Stimulated activated naive B cell treated with anti-CD40 and anti-IgM and Interleukin-4, amounts not matched to agents 10 μg/mL and 1 μg/mL and 100 μg/mL, for 72 hours (primary cell): ENCODE results near the gene TNIK.

Source experiments
- ATAC-seq, 2 donors: fragments of 150-1000 bp; cut with Tn5 transposase; replicated peaks; 2 replicates each; pipeline ENCODE4 v1.10.0; 2021; ENCODE audit warnings: moderate library complexity in 1 of 2
- DNase-seq: peaks from one replicate; pipeline ENCODE4 v3.0.0; 2021
- H3K27ac Mint-ChIP-seq: one replicate; pipeline ENCODE4 v1.8.0; 2022; ENCODE audit warnings: mild to moderate bottlenecking, mixed read lengths
- H3K27me3 Mint-ChIP-seq, 2 donors: one replicate each; pipeline ENCODE4 v1.8.0; 2022; ENCODE audit warnings: mixed read lengths in 2 of 2
- H3K36me3 Mint-ChIP-seq, 2 donors: one replicate each; pipeline ENCODE4 v1.8.0; 2022; ENCODE audit warnings: mixed read lengths in 2 of 2, mild to moderate bottlenecking in 1 of 2
- H3K4me1 Mint-ChIP-seq, 2 donors: one replicate each; pipeline ENCODE4 v1.8.0; 2022; ENCODE audit warnings: mixed read lengths in 2 of 2, mild to moderate bottlenecking in 1 of 2
- H3K4me3 Mint-ChIP-seq, 2 donors: one replicate each; pipeline ENCODE4 v1.8.0; 2022; ENCODE audit warnings: mild to moderate bottlenecking in 2 of 2, mixed read lengths in 2 of 2, moderate library complexity in 1 of 2
- H3K9me3 Mint-ChIP-seq, 2 donors: one replicate each; pipeline ENCODE4 v1.8.0; 2022; ENCODE audit warnings: mixed read lengths in 2 of 2, mild to moderate bottlenecking in 1 of 2

Gene TNIK

DNA sequence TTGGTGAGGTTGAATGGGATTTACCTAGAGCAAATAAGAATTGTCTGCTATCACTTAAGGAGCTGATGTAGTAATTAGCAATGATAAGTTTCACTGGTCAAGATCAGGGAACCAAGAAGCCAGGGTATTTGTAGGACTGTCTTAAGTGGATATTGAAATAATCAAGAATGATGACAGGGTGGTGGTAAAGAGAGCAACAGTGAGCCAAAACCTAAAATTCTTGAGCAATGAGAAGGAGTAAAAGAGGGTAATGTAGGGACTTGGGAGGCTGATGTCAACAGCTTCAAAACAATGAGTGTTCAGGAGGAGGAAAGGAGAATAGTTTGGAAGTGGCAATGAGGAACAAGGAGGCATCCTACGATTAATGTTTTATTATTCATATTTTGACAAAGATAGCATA lies 402.1 kb downstream of the TNIK start:
- DNase-seq (no peak), ATAC-seq (no peak)
- no peaks in the 10 kb centered on the region for H3K36me3 Mint-ChIP-seq
- H3K27me3 Mint-ChIP-seq: no peaks in the 10 kb centered on the region
- H3K4me1 Mint-ChIP-seq: no peaks in the 10 kb centered on the region
- H3K9me3 Mint-ChIP-seq: no peaks in the 10 kb centered on the region
- H3K27ac Mint-ChIP-seq: no peak overlapping the region
- H3K4me3 Mint-ChIP-seq: no peak overlapping the region

DNA sequence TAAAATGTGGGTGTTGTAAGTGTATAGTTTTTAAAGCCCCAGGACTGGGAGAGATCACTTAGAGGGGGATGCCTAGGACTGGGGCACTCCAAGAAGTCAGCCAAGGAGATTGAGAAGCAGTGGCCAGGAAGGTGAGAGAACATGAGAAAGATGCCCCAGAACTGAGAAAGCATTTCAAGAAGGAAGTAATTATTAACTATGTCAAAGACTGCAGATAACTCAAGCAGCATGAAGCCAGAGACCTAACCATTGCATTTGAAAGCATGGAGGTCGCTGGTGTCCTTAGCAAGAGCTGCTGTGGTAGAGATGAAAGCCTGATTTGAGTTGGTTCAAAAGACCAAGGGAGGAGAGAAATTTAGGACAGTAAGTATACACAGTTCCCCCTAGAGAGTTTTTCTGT lies 403.1 kb downstream of the TNIK start:
- ATAC-seq (no peak), DNase-seq (no peak)
- Mint-ChIP-seq H3K9me3 (no peaks in the 10 kb centered on the region), H3K4me1 (no peaks in the 10 kb centered on the region), H3K27ac (no peak overlapping the region), H3K36me3 (no peaks in the 10 kb centered on the region), H3K4me3 (no peak overlapping the region), H3K27me3 (no peaks in the 10 kb centered on the region)

DNA sequence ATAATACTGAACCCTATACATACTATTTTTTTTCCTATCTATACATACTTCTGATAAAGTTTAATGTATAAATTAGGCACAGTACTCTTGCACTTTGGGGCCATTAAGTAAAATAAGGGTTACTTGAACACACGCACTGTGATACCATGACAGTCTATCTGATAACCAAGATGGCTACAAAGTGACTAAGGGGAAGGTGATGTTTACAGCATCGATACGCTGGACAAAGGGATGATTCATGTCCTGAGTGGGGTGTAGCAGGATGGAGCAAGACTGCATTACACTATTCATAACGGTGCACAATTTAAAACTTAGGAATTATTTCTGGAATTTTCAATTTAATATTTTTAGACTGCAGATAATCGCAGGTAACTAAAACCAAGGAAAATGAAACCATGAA lies 403.7 kb downstream of the TNIK start:
- no peak overlapping the region for H3K4me3 Mint-ChIP-seq
- H3K27ac Mint-ChIP-seq: no peak overlapping the region
- no peaks in the 10 kb centered on the region for H3K36me3 Mint-ChIP-seq
- no peaks in the 10 kb centered on the region for H3K4me1 Mint-ChIP-seq
- DNase-seq: no peak
- no peak for ATAC-seq
- H3K9me3 Mint-ChIP-seq: no peaks in the 10 kb centered on the region
- H3K27me3 Mint-ChIP-seq: no peaks in the 10 kb centered on the region

DNA sequence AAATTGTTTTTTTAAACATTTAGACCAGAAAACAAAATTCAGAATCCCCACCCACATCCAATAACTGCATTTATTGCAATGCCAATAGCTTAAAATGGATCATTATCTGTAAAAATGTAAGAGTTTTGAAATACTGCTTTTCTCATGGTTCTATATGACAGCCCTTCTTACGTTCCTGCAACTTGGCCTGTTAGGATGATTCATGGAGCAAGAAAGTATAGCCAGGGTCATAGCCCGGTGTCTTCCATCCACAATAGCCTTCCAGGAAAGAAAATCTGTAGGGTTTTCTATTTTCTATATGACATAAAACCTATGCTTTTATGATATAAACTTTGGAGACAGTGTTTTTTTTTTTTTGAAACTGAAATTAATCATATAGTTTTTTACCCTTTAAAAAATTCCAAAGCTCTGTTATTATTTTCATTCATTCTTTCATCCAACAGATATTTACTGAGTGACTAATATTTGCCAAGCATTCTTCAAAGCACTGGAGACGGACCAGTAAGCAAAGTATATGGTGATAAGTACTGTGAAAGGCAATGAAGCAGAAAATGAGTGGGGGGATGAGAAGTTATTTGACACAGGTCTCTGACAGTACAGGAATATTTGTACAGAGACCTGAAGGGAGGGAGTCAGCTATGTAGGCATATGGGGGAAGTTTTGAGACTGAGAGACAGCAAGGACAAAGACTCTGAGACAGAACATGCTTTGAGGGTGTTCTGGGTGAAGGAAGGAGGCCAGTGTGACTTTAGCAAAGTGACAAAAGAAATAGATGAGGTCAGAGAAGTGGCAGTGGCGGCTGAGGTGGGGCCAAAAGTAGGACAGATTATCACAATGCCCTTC lies 404.6 kb downstream of the TNIK start:
- DNase-seq: no peak
- no peaks in the 10 kb centered on the region for H3K36me3 Mint-ChIP-seq
- H3K27me3 Mint-ChIP-seq: no peaks in the 10 kb centered on the region
- no peaks in the 10 kb centered on the region for H3K4me1 Mint-ChIP-seq
- H3K4me3 Mint-ChIP-seq: no peak overlapping the region
- ATAC-seq: no peak
- H3K9me3 Mint-ChIP-seq: no peaks in the 10 kb centered on the region
- H3K27ac Mint-ChIP-seq: no peak overlapping the region

DNA sequence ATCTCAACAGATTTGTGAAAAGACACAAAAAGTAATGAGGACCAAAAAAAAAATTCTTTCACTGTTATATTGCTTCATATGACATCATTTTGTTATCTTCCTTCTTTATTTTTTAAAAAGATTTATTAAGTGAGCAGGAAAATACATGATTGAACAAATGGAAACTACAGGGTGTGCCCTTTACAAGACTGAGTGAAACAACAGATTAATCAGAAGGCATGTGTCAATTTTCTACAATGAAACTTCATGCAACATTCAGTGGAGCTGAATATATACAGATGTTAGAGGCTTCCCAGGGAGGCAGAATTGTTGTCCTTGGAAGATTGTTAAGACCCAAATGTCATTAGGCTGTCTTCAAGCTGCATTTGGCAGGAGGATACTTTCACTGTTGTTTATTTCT lies 405.3 kb downstream of the TNIK start:
- Mint-ChIP-seq H3K4me3 (no peak overlapping the region), H3K27me3 (no peaks in the 10 kb centered on the region), H3K27ac (no peak overlapping the region), H3K4me1 (no peaks in the 10 kb centered on the region), H3K36me3 (no peaks in the 10 kb centered on the region), H3K9me3 (no peaks in the 10 kb centered on the region)
- no peak for ATAC-seq
- no peak for DNase-seq

DNA sequence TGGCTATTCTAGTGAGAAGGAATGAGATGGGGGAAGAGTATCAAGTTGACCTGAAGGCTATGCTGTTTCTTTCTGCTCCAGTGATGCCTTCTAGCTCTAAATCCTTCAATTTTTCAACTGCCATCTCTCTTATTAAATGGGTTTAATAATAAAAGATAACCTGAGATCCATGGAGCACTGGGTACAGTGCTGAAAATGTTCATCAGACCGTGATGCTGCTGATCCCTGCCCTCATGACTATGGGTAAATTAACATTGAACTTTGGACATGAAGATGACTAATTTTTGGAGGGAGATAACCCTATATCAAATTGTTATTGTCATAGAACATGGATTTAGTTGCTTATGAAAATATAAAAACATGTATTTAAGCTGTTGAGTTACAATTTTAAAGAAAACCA lies 406.0 kb downstream of the TNIK start:
- ATAC-seq: no peak
- Mint-ChIP-seq H3K27ac (no peak overlapping the region), H3K4me3 (no peak overlapping the region), H3K9me3 (no peaks in the 10 kb centered on the region), H3K36me3 (no peaks in the 10 kb centered on the region), H3K4me1 (peaks cover 0 to 5% of the 10 kb centered on the region in 2 donors), H3K27me3 (no peaks in the 10 kb centered on the region)
- DNase-seq: no peak

DNA sequence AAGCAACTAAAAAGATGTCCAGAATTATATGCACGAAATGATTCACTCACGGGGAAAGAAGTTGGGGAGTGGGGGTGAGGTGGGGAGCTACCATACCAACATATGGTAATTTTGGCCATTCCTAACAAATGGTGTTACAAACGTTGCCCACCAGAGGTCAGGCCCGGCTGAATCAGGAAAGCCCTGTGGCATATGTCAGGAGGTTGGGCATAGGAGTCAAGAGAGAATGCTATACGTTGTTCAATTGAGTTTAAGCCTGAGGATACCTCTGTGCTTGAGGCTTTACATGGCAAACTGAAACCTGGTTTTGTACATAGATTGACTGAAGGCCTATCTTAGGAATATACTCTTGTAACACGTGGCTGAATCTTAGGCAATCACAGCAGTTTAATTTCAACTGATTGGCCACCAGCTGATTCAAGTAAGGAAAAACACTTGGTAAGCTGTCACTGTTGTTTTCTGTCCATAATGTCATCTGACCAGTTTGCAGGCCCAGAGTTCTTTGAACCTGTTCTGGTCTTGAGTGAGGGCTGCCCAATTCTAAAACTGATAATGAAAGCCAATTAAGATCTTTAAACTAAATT lies 410.3 kb downstream of the TNIK start:
- ATAC-seq (peak; percentile 86 to 89), DNase-seq (peak; percentile 12)
- no peak overlapping the region for H3K27ac Mint-ChIP-seq
- H3K4me1 Mint-ChIP-seq: peaks cover 0 to 5% of the 10 kb centered on the region in 2 donors
- H3K4me3 Mint-ChIP-seq: no peak overlapping the region
- peaks cover 0 to 5% of the 10 kb centered on the region in 2 donors for H3K27me3 Mint-ChIP-seq
- H3K36me3 Mint-ChIP-seq: no peaks in the 10 kb centered on the region
- no peaks in the 10 kb centered on the region for H3K9me3 Mint-ChIP-seq

DNA sequence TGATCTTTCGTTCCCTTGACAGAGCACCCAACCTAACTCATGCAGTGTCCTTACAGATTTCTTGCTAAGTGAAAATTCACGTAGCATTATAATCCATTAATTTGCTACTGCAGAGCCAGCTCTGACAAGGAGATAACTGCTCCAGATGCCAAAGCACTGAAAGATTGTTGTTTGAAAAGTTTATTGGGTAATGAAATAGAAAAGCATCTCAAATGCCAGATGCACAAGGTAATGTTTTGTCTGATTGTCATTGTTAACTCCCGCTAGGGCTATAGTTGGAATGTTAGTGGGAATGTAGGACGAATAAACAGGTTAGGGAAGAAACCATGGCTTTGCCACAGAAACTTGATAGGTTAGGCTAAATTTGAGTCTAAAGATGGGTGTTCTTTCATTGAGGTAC lies 413.4 kb downstream of the TNIK start:
- Mint-ChIP-seq H3K4me1 (peaks cover 0 to 5% of the 10 kb centered on the region in 2 donors), H3K36me3 (no peaks in the 10 kb centered on the region), H3K9me3 (no peaks in the 10 kb centered on the region), H3K27me3 (peaks cover 5 to 9% of the 10 kb centered on the region in 2 donors), H3K27ac (no peak overlapping the region), H3K4me3 (no peak overlapping the region)
- DNase-seq (no peak), ATAC-seq (no peak)

DNA sequence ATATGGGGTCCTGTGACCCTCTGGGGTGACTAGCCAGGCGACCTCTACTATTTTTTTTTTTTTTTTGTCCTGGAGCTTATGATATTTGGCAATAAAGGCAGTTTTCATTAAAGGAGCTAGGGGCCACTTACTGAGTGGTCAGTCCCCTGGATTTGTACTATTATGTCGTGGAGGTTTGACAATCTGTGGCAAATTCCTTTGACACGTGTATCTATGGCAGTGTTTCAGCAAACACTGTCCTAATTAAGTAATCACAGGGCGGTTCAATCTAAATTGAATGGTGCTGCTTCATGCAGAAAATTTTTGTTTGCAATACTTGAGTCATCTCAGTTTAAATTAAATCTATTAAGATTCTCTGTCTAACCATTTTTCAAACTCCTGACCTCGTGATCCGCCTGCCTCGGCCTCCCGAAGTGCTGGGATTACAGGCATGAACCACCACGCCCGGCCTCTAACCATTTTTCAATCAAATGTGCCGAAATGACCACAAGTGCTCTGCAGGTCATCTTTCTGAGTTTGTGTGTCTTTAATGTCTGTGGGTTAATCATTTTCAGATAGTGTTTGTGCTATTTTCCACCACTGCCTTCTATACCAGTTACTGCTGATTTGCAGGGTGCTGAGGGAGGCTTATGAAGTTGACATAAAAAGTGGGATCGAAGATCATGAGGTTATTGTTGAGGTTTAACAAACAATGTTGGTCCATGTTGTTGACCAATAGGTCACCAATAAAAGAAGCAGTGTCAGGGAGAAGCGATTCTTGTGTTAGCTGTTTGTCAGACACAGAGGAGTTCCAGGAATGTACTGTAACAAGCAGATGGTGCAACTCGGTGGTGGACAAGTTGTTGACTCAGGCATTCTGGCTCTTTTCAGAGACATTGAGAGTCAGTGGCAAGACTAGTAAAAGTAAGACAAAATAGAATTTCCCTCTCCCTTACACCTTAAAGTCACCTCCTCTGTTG lies 415.1 kb downstream of the TNIK start:
- DNase-seq: no peak
- peaks cover 0 to 5% of the 10 kb centered on the region in 2 donors for H3K4me1 Mint-ChIP-seq
- no peak overlapping the region for H3K4me3 Mint-ChIP-seq
- no peak for ATAC-seq
- H3K9me3 Mint-ChIP-seq: no peaks in the 10 kb centered on the region
- no peak overlapping the region for H3K27ac Mint-ChIP-seq
- H3K27me3 Mint-ChIP-seq: peaks cover 5 to 10% of the 10 kb centered on the region in 2 donors
- H3K36me3 Mint-ChIP-seq: no peaks in the 10 kb centered on the region

DNA sequence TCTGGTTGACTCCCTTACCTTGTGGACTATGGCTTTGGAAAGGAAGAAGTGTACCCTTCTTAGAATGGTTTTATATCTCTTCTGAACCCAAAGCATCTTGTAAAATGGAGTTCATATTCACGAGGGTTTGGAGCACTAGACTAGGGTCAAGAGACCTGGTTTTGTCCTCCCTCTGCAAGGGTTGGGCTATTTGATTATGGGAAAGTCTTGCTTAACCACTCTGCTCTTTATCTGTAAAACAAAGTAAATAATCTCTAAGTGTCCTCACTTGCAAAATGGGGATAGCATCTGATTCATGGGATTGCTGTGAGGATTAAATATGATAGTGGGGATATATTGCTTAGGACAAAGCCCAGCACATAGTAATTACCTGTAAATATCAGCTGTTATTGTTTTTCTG lies 415.8 kb downstream of the TNIK start:
- Mint-ChIP-seq H3K36me3 (no peaks in the 10 kb centered on the region), H3K4me1 (peaks cover 0 to under 1% of the 10 kb centered on the region in 2 donors), H3K27me3 (peaks cover 5 to 10% of the 10 kb centered on the region in 2 donors), H3K4me3 (no peak overlapping the region), H3K9me3 (no peaks in the 10 kb centered on the region), H3K27ac (no peak overlapping the region)
- ATAC-seq (no peak), DNase-seq (no peak)

DNA sequence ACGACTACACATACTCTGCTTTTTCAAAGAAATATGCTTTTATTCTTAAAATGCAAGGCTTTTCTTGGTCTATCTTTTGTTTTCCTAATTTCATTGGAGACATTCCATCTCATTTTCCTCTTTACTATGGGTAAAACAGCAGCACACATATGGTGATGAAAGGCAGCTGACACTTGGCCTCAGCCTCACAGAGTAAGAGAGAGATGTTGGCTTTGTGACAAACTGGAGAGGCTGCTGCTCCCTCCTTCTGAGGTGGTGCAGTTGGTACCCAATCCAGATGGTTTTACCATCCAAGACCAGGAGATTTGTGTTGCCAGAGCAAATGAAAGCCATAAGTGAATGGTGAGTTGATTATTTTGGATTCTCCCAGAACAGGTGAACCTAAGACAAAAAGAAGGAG lies 420.5 kb downstream of the TNIK start:
- Mint-ChIP-seq H3K27ac (no peak overlapping the region), H3K9me3 (no peaks in the 10 kb centered on the region), H3K4me3 (no peak overlapping the region), H3K4me1 (no peaks in the 10 kb centered on the region), H3K36me3 (no peaks in the 10 kb centered on the region), H3K27me3 (peaks cover 17 to 19% of the 10 kb centered on the region in 2 donors)
- ATAC-seq: no peak
- DNase-seq: no peak

DNA sequence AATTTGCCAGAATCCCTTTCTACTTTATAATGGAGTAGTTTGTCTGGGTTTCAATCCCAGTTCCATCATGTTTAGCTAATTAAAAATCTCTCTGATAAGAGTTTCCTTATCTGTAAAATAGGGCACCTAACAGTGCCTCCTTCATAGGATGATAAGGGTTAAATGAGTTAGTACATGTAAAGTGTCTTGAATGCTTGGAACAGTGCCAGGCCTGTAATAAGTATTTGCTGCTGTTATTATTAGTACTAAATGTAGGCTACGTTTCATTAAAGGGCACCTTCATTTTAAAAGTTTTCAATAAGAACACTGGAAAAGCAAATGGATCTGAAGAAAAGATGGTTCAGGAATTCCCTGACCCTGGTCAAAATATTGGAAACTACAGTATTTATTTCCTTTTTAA lies 421.9 kb downstream of the TNIK start:
- H3K4me3 Mint-ChIP-seq: no peak overlapping the region
- no peaks in the 10 kb centered on the region for H3K4me1 Mint-ChIP-seq

DNA sequence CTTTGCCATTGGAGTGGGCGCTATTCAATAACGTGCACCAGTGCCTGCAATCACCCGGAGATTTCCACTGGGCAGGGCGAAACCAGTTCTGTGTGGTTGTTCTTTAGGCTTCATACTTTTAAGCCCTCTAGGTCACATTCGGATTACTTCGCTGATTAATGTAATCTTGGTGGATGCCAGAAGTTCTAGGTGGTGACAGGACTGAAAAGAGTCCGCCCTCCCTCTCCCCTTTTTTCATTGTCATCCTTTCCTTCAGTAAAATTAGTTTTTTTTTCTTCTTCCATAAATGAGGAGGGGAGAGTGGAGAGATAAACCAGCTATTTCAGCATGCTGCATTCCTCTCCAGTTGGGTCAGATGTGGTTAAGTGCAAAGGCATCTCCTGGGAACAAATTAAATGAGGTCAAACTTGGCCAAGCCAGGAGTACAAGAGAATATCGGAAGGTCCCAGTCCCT lies 431.4 kb downstream of the TNIK start:
- H3K9me3 Mint-ChIP-seq: no peaks in the 10 kb centered on the region
- DNase-seq (no peak), ATAC-seq (no peak)
- H3K27me3 Mint-ChIP-seq: peaks cover 7 to 13% of the 10 kb centered on the region in 2 donors
- H3K4me3 Mint-ChIP-seq: no peak overlapping the region
- H3K27ac Mint-ChIP-seq: no peak overlapping the region
- no peaks in the 10 kb centered on the region for H3K4me1 Mint-ChIP-seq
- H3K36me3 Mint-ChIP-seq: no peaks in the 10 kb centered on the region

More for the DNA sequence above, 421.9 kb downstream of the TNIK start:
- DNase-seq (no peak), ATAC-seq (no peak)
- no peaks in the 10 kb centered on the region for H3K9me3 Mint-ChIP-seq
- no peak overlapping the region for H3K27ac Mint-ChIP-seq
- no peaks in the 10 kb centered on the region for H3K36me3 Mint-ChIP-seq
- H3K27me3 Mint-ChIP-seq: peaks cover 17 to 19% of the 10 kb centered on the region in 2 donors

DNA sequence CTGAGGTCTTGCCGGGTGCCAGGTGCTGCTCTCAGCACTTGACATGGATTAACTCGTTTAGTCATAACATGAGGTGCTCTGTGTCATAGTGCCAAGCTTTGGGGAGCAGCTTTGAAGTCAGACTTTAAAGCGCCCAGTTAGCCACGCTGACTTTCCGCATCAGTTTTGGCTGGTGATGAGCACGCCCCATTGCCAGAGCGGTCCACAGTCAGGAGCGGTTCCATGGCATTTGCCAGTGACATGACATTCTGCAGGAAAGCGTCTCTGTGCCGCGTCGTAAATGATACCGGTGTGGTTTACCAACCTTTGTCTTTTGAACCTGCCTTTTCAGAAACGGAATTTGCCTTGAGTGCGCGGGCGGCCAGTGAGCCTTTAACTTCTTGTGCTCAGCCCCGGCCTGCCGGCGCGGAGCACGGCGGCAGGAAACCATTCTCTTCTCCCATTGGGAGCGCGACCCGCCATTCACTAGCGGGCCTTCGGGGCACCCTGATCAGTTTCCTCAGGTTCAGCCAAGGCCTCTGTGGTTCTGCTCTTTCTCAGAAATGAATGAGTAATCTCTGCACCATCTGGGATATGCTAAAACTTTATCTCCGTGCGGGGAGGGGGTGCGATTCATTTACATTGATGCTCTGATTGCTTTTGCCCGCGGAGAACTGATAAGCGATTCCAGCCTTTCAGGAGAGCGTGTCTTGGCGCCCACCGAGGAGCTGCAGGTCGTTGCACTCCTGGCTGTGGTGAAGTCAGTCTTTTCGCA lies 432.0 kb downstream of the TNIK start:
- Mint-ChIP-seq H3K4me3 (no peak overlapping the region), H3K36me3 (no peaks in the 10 kb centered on the region), H3K27ac (no peak overlapping the region), H3K27me3 (peaks cover 7 to 13% of the 10 kb centered on the region in 2 donors), H3K4me1 (no peaks in the 10 kb centered on the region), H3K9me3 (no peaks in the 10 kb centered on the region)
- peak; percentile 7 for DNase-seq
- peak; percentile 75 to 78 for ATAC-seq
